T-helper 1 cell treated with Interleukin-12 subunit alpha and Interleukin-12 subunit beta and Interleukin-4 antibody, amounts not matched to agents 30 μg/mL and 1 μg/mL, for 36 hours (primary cell): ENCODE data around the gene FOXE3.

ENCODE experiments used
- H3K27ac Mint-ChIP-seq: one replicate; pipeline ENCODE4 v1.8.0; 2021; ENCODE audit warnings: mild to moderate bottlenecking, mixed read lengths
- H3K27me3 Mint-ChIP-seq: one replicate; pipeline ENCODE4 v1.8.0; 2021; ENCODE audit warnings: low read depth, mixed read lengths
- H3K36me3 Mint-ChIP-seq: one replicate; pipeline ENCODE4 v1.8.0; 2021; ENCODE audit warnings: low read depth, mixed read lengths
- H3K4me1 Mint-ChIP-seq: one replicate; pipeline ENCODE4 v1.8.0; 2021; ENCODE audit warnings: low read depth, mixed read lengths
- H3K4me3 Mint-ChIP-seq: one replicate; pipeline ENCODE4 v1.8.0; 2021; ENCODE audit warnings: mild to moderate bottlenecking, moderate library complexity, mixed read lengths
- H3K9me3 Mint-ChIP-seq: one replicate; pipeline ENCODE4 v1.8.0; 2021; ENCODE audit warnings: mixed read lengths

The FOXE3 gene

GRCh38 chr1:47415728-47416318 is at the start of gene FOXE3:
Gene FOXE3, plus strand, starts transcription at chr1:47416285. Its CDS starts 31 bp downstream, at chr1:47416316.
- Mint-ChIP-seq H3K27me3 (peaks cover 61% of the 10 kb centered on the region), H3K36me3 (no peaks in the 10 kb centered on the region), H3K4me3 (peak within 1 kb of the TSS; percentile 38), H3K27ac (no peak within 1 kb of the TSS), H3K9me3 (no peaks in the 10 kb centered on the region), H3K4me1 (peaks cover 7% of the 10 kb centered on the region)

DNA sequence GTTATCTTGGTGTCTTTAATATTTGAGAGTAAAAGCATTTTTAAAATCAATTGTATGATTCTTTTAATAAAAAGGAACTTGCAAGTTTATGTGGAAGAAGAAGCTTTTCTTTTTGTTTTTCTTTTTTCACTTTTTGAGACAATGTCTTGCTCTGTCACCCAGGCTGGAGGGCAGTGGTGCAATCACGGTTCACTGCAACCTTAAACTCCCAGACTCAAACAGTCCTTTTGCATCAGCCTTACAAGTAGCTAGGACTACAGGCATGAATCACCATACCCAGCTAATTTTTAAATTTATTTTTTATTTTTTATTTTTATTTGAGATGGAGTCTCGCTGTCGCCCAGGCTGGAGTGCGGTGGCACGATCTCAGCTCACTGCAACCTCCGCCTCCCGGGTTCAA is 48.4 kb upstream of the FOXE3 start:
- H3K4me3 Mint-ChIP-seq = no peak overlapping the region
- peaks cover 3% of the 10 kb centered on the region for H3K4me1 Mint-ChIP-seq
- no peaks in the 10 kb centered on the region for H3K27me3 Mint-ChIP-seq
- no peak overlapping the region for H3K27ac Mint-ChIP-seq
- no peaks in the 10 kb centered on the region for H3K9me3 Mint-ChIP-seq
- H3K36me3 Mint-ChIP-seq = peaks cover 21% of the 10 kb centered on the region

DNA sequence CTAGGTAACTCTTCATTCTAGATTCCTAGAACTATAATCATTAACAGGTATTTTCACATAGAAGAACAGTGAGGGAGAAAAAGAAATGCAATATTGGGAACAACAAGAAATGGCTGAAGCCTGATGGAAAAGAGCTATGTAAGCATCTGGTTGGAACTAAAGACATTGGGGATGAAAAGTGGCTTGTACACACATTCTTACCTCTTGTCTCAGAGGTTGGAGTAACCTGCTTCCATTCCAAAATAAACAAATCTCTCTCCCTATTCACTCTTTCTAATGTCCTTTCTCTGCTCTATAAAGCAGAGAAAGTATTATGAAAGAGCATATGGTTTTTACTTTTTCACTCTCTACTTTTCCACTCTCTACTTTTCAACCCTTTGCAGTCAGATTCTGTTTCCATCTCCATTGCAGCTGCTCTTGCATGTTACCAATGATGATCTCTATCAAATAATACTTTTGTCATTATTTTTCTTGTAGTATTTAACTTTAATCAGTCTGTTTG is 45.0 kb upstream of the FOXE3 start:
- no peak overlapping the region for H3K4me3 Mint-ChIP-seq
- H3K36me3 Mint-ChIP-seq = peaks cover 26% of the 10 kb centered on the region
- no peak overlapping the region for H3K27ac Mint-ChIP-seq
- peaks cover 1% of the 10 kb centered on the region for H3K4me1 Mint-ChIP-seq
- H3K27me3 Mint-ChIP-seq = no peaks in the 10 kb centered on the region
- no peaks in the 10 kb centered on the region for H3K9me3 Mint-ChIP-seq

GRCh38 chr1:47374501-47374900 is 41.6 kb upstream of the FOXE3 start:
- Mint-ChIP-seq H3K4me1 (peaks cover 1% of the 10 kb centered on the region), H3K27me3 (no peaks in the 10 kb centered on the region), H3K9me3 (no peaks in the 10 kb centered on the region), H3K36me3 (peaks cover 28% of the 10 kb centered on the region), H3K4me3 (no peak overlapping the region), H3K27ac (no peak overlapping the region)

GRCh38 chr1:47378147-47378546 is 37.9 kb upstream of the FOXE3 start:
- peaks cover 16% of the 10 kb centered on the region for H3K36me3 Mint-ChIP-seq

GRCh38 chr1:47380699-47381098 is 35.4 kb upstream of the FOXE3 start:
- H3K9me3 Mint-ChIP-seq = no peaks in the 10 kb centered on the region

More at GRCh38 chr1:47378147-47378546, 37.9 kb upstream of the FOXE3 start:
- H3K27me3 Mint-ChIP-seq = no peaks in the 10 kb centered on the region
- no peak overlapping the region for H3K4me3 Mint-ChIP-seq
- no peaks in the 10 kb centered on the region for H3K9me3 Mint-ChIP-seq
- H3K27ac Mint-ChIP-seq = no peak overlapping the region
- peaks cover 1% of the 10 kb centered on the region for H3K4me1 Mint-ChIP-seq

GRCh38 chr1:47382399-47382983 is 33.6 kb upstream of the FOXE3 start:
- Mint-ChIP-seq H3K9me3 (no peaks in the 10 kb centered on the region), H3K4me3 (no peak overlapping the region)

More at GRCh38 chr1:47380699-47381098, 35.4 kb upstream of the FOXE3 start:
- Mint-ChIP-seq H3K27ac (no peak overlapping the region), H3K27me3 (no peaks in the 10 kb centered on the region), H3K4me3 (no peak overlapping the region), H3K36me3 (peaks cover 17% of the 10 kb centered on the region), H3K4me1 (no peaks in the 10 kb centered on the region)

GRCh38 chr1:47384083-47384482 is 32.0 kb upstream of the FOXE3 start:
- Mint-ChIP-seq H3K9me3 (no peaks in the 10 kb centered on the region), H3K4me1 (no peaks in the 10 kb centered on the region), H3K27me3 (peaks cover 3% of the 10 kb centered on the region), H3K4me3 (no peak overlapping the region), H3K36me3 (peaks cover 12% of the 10 kb centered on the region), H3K27ac (no peak overlapping the region)

More at GRCh38 chr1:47382399-47382983, 33.6 kb upstream of the FOXE3 start:
- no peaks in the 10 kb centered on the region for H3K4me1 Mint-ChIP-seq
- no peak overlapping the region for H3K27ac Mint-ChIP-seq
- H3K27me3 Mint-ChIP-seq = no peaks in the 10 kb centered on the region
- H3K36me3 Mint-ChIP-seq = peaks cover 17% of the 10 kb centered on the region

DNA sequence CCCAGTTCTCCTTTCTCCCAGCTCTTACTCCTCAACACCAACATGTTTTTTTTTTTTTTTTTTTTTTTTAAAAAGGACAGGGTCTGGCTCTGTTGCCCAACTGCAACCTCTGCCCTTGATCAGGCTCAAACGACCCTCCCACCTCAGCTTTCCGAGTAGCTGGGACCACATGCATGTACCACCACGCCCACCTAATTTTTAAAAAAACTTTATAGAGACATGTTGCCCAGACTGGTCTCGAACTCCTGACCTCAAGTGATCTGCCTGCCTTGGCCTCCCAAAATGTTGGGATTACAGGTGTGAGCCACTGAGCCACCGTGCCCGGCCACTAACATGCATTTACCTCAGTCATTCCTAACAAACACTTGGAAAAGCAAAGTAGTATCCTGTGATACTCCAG is 31.1 kb upstream of the FOXE3 start:
- H3K27ac Mint-ChIP-seq = no peak overlapping the region

GRCh38 chr1:47386268-47386667 is 29.8 kb upstream of the FOXE3 start:
- no peaks in the 10 kb centered on the region for H3K9me3 Mint-ChIP-seq
- no peaks in the 10 kb centered on the region for H3K4me1 Mint-ChIP-seq
- no peak overlapping the region for H3K27ac Mint-ChIP-seq
- no peak overlapping the region for H3K4me3 Mint-ChIP-seq
- H3K36me3 Mint-ChIP-seq = peaks cover 8% of the 10 kb centered on the region
- peaks cover 13% of the 10 kb centered on the region for H3K27me3 Mint-ChIP-seq

More for the DNA sequence above, 31.1 kb upstream of the FOXE3 start:
- H3K36me3 Mint-ChIP-seq = peaks cover 8% of the 10 kb centered on the region
- no peaks in the 10 kb centered on the region for H3K4me1 Mint-ChIP-seq
- H3K4me3 Mint-ChIP-seq = no peak overlapping the region
- H3K9me3 Mint-ChIP-seq = no peaks in the 10 kb centered on the region
- H3K27me3 Mint-ChIP-seq = peaks cover 6% of the 10 kb centered on the region

GRCh38 chr1:47388030-47388890 is 27.8 kb upstream of the FOXE3 start:
- Mint-ChIP-seq H3K27ac (no peak overlapping the region), H3K4me1 (no peaks in the 10 kb centered on the region), H3K4me3 (no peak overlapping the region), H3K27me3 (peaks cover 20% of the 10 kb centered on the region), H3K36me3 (peaks cover 2% of the 10 kb centered on the region), H3K9me3 (no peaks in the 10 kb centered on the region)

GRCh38 chr1:47388891-47389238 is 27.2 kb upstream of the FOXE3 start:
- H3K4me1 Mint-ChIP-seq = no peaks in the 10 kb centered on the region
- H3K27ac Mint-ChIP-seq = no peak overlapping the region
- no peak overlapping the region for H3K4me3 Mint-ChIP-seq
- peaks cover 20% of the 10 kb centered on the region for H3K27me3 Mint-ChIP-seq
- peaks cover 2% of the 10 kb centered on the region for H3K36me3 Mint-ChIP-seq
- H3K9me3 Mint-ChIP-seq = no peaks in the 10 kb centered on the region

- H3K27me3 Mint-ChIP-seq = peaks cover 26% of the 10 kb centered on the region
Observed at GRCh38 chr1:47389731-47390130, 26.4 kb upstream of the FOXE3 start.

DNA sequence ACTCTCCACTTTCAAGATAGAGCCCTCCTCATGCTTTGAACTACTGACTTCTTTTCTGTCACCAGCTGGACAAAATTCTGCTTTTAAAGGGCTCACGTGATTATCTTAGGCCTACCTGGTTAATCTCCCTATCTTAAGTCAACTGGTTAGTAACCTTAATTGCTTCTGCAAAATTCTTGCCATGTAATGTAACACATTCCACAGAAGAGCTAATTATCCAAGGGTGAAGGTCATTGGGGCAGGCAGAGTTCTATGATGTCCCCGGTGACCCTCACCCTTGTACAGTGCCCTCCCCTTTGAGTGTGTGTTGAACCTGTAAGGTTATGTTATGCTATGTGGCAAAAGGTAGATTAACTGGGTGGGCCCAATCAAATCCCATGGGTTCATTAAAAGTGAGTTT is 25.2 kb upstream of the FOXE3 start:
- Mint-ChIP-seq H3K9me3 (no peaks in the 10 kb centered on the region), H3K27ac (no peak overlapping the region), H3K36me3 (no peaks in the 10 kb centered on the region), H3K4me1 (no peaks in the 10 kb centered on the region), H3K4me3 (no peak overlapping the region), H3K27me3 (peaks cover 26% of the 10 kb centered on the region)

More at GRCh38 chr1:47389731-47390130, 26.4 kb upstream of the FOXE3 start:
- Mint-ChIP-seq H3K4me3 (no peak overlapping the region), H3K27ac (no peak overlapping the region), H3K9me3 (no peaks in the 10 kb centered on the region), H3K4me1 (no peaks in the 10 kb centered on the region), H3K36me3 (no peaks in the 10 kb centered on the region)

DNA sequence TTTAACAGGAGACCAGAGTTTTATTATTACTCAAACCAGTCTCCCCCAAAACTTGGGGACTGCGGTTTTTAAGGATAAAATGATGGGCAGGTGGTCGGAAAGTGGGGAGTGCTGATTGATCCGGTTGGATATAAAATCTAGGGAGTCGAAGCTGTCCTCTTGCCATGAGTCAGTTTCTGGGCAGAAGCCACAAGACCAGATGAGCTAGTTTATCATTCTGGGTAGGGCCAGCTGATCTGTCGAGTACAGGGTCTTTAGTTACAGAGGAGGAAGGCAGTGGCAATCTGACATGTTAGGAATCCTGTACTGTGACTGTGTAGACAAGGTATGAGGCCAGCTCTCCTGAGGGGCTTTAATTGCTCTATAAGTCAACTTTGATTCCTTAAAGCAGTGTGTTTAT is 22.9 kb upstream of the FOXE3 start:
- no peaks in the 10 kb centered on the region for H3K4me1 Mint-ChIP-seq
- no peaks in the 10 kb centered on the region for H3K9me3 Mint-ChIP-seq
- no peak overlapping the region for H3K4me3 Mint-ChIP-seq
- no peaks in the 10 kb centered on the region for H3K36me3 Mint-ChIP-seq
- H3K27ac Mint-ChIP-seq = no peak overlapping the region
- peaks cover 26% of the 10 kb centered on the region for H3K27me3 Mint-ChIP-seq
